Endothelial cell of umbilical vein (primary cell): ENCODE results near the gene PTPN14.

Experiments used
- CTCF ChIP-seq, 2 donors: IDR thresholded peaks; 1 replicate in 1 of 2; 2 replicates in 1 of 2; pipeline ENCODE4 v1.5.1; 2011; ENCODE audit warnings: low read length in 2 of 2, mild to moderate bottlenecking in 2 of 2, moderate library complexity in 2 of 2, control low read depth in 1 of 2, inconsistent platforms in 1 of 2, low read depth in 1 of 2; ENCODE audit not compliant: insufficient read depth in 1 of 2; ENCODE audit errors: extremely low read depth in 1 of 2
- EZH2 ChIP-seq: IDR thresholded peaks from 2 replicates; pipeline ENCODE4 v1.6.1; 2012; ENCODE audit warnings: borderline replicate concordance, low read depth, mild to moderate bottlenecking, moderate library complexity, low read length, inconsistent platforms; ENCODE audit not compliant: severe bottlenecking

- TF ChIP-seq CTCF (IDR thresholded peaks at IDR 0.05; ENCODE audit: extremely low read depth in 1 of 2, insufficient read depth in 1 of 2, low read depth in 1 of 2, low read length in 2 of 2) (no peak), EZH2 (no peak)
These were observed 241.4 kb downstream of the PTPN14 start for GRCh38 chr1:214310010-214310409.
